Activated naive CD4-positive, alpha-beta T cell treated with anti-CD3 and anti-CD28 coated beads, Interleukin-2, amount 50 U/mL, for 24 hours (primary cell): ENCODE data around the gene SLC26A2.
"Not testable (repeated sequence)": the region's sequence is repeated elsewhere in the genome, so short reads cannot be mapped to it uniquely, and the experiment has no call there.

Source experiments
- H3K27ac Mint-ChIP-seq: one replicate; pipeline ENCODE4 v1.8.0; 2021; ENCODE audit warnings: mild to moderate bottlenecking, mixed read lengths
- H3K27me3 Mint-ChIP-seq: one replicate; pipeline ENCODE4 v1.8.0; 2021; ENCODE audit warnings: mixed read lengths
- H3K36me3 Mint-ChIP-seq: one replicate; pipeline ENCODE4 v1.8.0; 2021; ENCODE audit warnings: mixed read lengths
- H3K4me1 Mint-ChIP-seq: one replicate; pipeline ENCODE4 v1.8.0; 2021; ENCODE audit warnings: mixed read lengths
- H3K4me3 Mint-ChIP-seq: one replicate; pipeline ENCODE4 v1.8.0; 2021; ENCODE audit warnings: mild to moderate bottlenecking, mixed read lengths
- H3K9me3 Mint-ChIP-seq: one replicate; pipeline ENCODE4 v1.8.0; 2021; ENCODE audit warnings: mixed read lengths

SLC26A2 gene

DNA sequence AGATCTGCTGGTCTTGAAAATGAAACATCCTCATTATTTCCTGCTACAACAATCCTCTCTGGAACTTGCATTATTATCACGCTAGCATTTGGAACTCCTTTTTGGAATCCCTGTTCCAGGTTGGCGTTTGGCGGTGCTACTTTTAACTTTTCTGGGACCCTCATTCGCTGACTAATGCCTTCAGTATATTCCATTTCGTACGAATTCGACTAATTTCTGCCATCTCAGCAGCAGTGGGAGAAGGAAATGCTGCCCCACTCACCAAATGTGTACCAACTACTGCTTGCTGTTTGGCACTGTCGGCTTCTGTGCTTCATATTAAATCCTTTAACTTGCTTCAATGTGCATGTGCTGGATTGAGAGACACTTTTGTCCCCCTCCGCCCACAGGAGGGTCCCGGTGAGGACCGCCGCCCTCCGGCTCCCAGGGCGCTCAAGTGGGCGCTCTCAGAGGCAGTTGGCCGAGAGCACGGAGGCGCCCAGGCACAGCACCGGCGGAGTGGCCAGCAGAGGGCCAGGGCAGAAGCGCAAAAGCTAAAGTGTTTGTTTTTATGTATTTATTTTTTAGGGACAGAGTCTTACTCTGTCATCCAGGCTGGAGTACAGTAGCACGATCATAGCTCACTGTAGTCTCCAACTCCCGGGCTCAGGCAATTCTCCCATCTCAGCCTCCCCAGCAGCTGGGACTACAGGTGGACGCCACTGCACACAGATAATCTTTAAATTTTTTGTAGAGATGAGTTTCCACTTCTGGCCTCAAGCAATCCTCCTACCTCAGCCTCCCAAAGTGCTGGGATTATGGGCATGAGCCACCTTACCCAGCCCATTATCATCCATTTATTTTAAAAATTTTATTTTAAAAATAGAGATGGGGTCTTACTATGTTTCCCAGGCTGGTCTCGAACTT, 27.9 kb upstream of the SLC26A2 start:
- Mint-ChIP-seq H3K36me3 (no peaks in the 10 kb centered on the region), H3K27ac (no peak overlapping the region)

GRCh38 chr5:149935431-149935901, 25.1 kb upstream of the SLC26A2 start:
- Mint-ChIP-seq H3K4me3 (no peak overlapping the region), H3K27me3 (peaks cover 6% of the 10 kb centered on the region), H3K27ac (no peak overlapping the region), H3K36me3 (no peaks in the 10 kb centered on the region), H3K9me3 (no peaks in the 10 kb centered on the region), H3K4me1 (no peaks in the 10 kb centered on the region)

More for the DNA sequence above, 27.9 kb upstream of the SLC26A2 start:
- H3K4me3 Mint-ChIP-seq: no peak overlapping the region
- no peaks in the 10 kb centered on the region for H3K4me1 Mint-ChIP-seq
- H3K9me3 Mint-ChIP-seq: no peaks in the 10 kb centered on the region
- peaks cover 10% of the 10 kb centered on the region for H3K27me3 Mint-ChIP-seq

- no peak overlapping the region for H3K27ac Mint-ChIP-seq
- H3K4me3 Mint-ChIP-seq: no peak overlapping the region
- H3K27me3 Mint-ChIP-seq: peaks cover 6% of the 10 kb centered on the region
- no peaks in the 10 kb centered on the region for H3K9me3 Mint-ChIP-seq
- H3K4me1 Mint-ChIP-seq: no peaks in the 10 kb centered on the region
- H3K36me3 Mint-ChIP-seq: no peaks in the 10 kb centered on the region
Measured at GRCh38 chr5:149936044-149936699, 24.4 kb upstream of the SLC26A2 start.

- no peak overlapping the region for H3K4me3 Mint-ChIP-seq
- no peaks in the 10 kb centered on the region for H3K36me3 Mint-ChIP-seq
- no peaks in the 10 kb centered on the region for H3K9me3 Mint-ChIP-seq
- no peak overlapping the region for H3K27ac Mint-ChIP-seq
- H3K4me1 Mint-ChIP-seq: no peaks in the 10 kb centered on the region
- H3K27me3 Mint-ChIP-seq: peaks cover 4% of the 10 kb centered on the region
Measured at GRCh38 chr5:149936700-149937091, 23.9 kb upstream of the SLC26A2 start.

GRCh38 chr5:149937610-149938009, 22.9 kb upstream of the SLC26A2 start:
- Mint-ChIP-seq H3K27ac (no peak overlapping the region), H3K27me3 (peaks cover 4% of the 10 kb centered on the region), H3K36me3 (no peaks in the 10 kb centered on the region), H3K4me1 (no peaks in the 10 kb centered on the region), H3K9me3 (no peaks in the 10 kb centered on the region), H3K4me3 (no peak overlapping the region)

- H3K9me3 Mint-ChIP-seq: no peaks in the 10 kb centered on the region
- H3K4me1 Mint-ChIP-seq: no peaks in the 10 kb centered on the region
- H3K4me3 Mint-ChIP-seq: no peak overlapping the region
- H3K36me3 Mint-ChIP-seq: no peaks in the 10 kb centered on the region
- peaks cover 4% of the 10 kb centered on the region for H3K27me3 Mint-ChIP-seq
- no peak overlapping the region for H3K27ac Mint-ChIP-seq
Measured at GRCh38 chr5:149938279-149938678, 22.3 kb upstream of the SLC26A2 start.

GRCh38 chr5:149938791-149939358, 21.7 kb upstream of the SLC26A2 start:
- no peak overlapping the region for H3K27ac Mint-ChIP-seq
- no peak overlapping the region for H3K4me3 Mint-ChIP-seq
- no peaks in the 10 kb centered on the region for H3K4me1 Mint-ChIP-seq
- H3K27me3 Mint-ChIP-seq: peaks cover 4% of the 10 kb centered on the region
- H3K9me3 Mint-ChIP-seq: no peaks in the 10 kb centered on the region
- H3K36me3 Mint-ChIP-seq: no peaks in the 10 kb centered on the region

DNA sequence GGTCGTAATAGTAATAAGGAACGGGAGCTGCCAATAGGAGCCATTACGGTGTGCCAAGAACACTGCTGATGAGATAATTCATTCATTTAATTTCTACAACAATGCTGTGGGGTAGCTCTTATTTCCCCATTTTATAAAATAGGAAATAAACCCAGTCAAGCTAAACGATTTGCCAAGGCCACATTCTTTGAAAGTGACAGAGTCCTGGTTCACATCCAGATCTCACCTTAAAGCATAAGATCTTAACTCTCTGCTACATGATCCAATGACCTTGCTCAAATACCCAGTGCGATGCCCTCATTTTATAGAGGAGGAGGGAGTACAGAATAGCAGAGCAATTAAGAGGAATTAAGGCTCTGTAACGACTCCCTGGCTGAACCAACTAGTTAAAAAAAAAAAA, 21.0 kb upstream of the SLC26A2 start:
- no peaks in the 10 kb centered on the region for H3K36me3 Mint-ChIP-seq
- no peaks in the 10 kb centered on the region for H3K9me3 Mint-ChIP-seq
- peaks cover 2% of the 10 kb centered on the region for H3K27me3 Mint-ChIP-seq
- H3K4me1 Mint-ChIP-seq: no peaks in the 10 kb centered on the region
- H3K27ac Mint-ChIP-seq: no peak overlapping the region
- no peak overlapping the region for H3K4me3 Mint-ChIP-seq

- H3K27ac Mint-ChIP-seq: no peak overlapping the region
- H3K4me3 Mint-ChIP-seq: no peak overlapping the region
- no peaks in the 10 kb centered on the region for H3K4me1 Mint-ChIP-seq
- H3K27me3 Mint-ChIP-seq: no peaks in the 10 kb centered on the region
- H3K36me3 Mint-ChIP-seq: no peaks in the 10 kb centered on the region
- no peaks in the 10 kb centered on the region for H3K9me3 Mint-ChIP-seq
Measured at GRCh38 chr5:149940077-149940574, 20.4 kb upstream of the SLC26A2 start.

DNA sequence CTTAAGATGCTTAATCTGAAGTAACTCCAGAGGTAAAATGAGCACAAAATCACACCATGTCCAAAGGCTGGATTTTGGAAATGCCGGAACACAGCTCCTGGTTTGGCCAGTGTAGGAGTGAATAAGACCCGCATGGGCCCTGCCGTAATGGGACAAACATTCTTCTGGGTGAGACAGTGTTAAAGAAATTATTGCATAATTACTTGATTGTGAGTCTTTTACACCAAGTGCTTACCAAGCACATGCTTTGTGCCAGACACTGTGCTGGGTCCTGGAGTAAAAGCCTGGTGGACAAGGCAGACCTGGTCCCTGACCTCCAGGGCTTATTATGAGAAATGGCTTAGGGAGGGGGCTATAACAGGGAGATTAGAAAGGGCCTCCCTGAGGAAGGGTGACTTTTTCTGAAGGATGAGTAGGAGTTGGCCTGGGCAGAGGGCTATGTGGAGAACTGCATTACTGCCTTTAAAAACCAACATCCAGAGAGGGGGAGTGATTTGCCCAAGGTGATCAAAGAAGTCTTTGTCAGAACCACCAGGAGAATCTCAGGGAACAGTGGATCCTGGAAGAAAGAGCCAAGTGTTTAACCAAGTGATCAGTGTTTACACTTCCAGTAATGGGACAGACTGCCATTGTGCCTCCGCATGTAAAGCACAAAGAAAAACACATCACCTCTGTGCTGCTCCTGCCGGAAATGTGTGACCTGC, 19.5 kb upstream of the SLC26A2 start:
- no peaks in the 10 kb centered on the region for H3K4me1 Mint-ChIP-seq
- no peak overlapping the region for H3K4me3 Mint-ChIP-seq
- H3K36me3 Mint-ChIP-seq: no peaks in the 10 kb centered on the region
- no peak overlapping the region for H3K27ac Mint-ChIP-seq
- H3K27me3 Mint-ChIP-seq: no peaks in the 10 kb centered on the region
- no peaks in the 10 kb centered on the region for H3K9me3 Mint-ChIP-seq

GRCh38 chr5:149941795-149942194, 18.8 kb upstream of the SLC26A2 start:
- Mint-ChIP-seq H3K4me1 (no peaks in the 10 kb centered on the region), H3K36me3 (no peaks in the 10 kb centered on the region), H3K4me3 (no peak overlapping the region), H3K27ac (no peak overlapping the region), H3K9me3 (no peaks in the 10 kb centered on the region), H3K27me3 (no peaks in the 10 kb centered on the region)

GRCh38 chr5:149942199-149942598, 18.4 kb upstream of the SLC26A2 start:
- no peaks in the 10 kb centered on the region for H3K9me3 Mint-ChIP-seq
- H3K4me1 Mint-ChIP-seq: no peaks in the 10 kb centered on the region
- H3K27ac Mint-ChIP-seq: no peak overlapping the region
- H3K27me3 Mint-ChIP-seq: no peaks in the 10 kb centered on the region
- H3K4me3 Mint-ChIP-seq: no peak overlapping the region
- no peaks in the 10 kb centered on the region for H3K36me3 Mint-ChIP-seq

GRCh38 chr5:149942741-149943169, 17.8 kb upstream of the SLC26A2 start:
- not testable (repeated sequence) for H3K36me3 Mint-ChIP-seq, H3K27me3 Mint-ChIP-seq, H3K9me3 Mint-ChIP-seq, H3K4me3 Mint-ChIP-seq, H3K27ac Mint-ChIP-seq, H3K4me1 Mint-ChIP-seq

GRCh38 chr5:149943177-149943949, 17.2 kb upstream of the SLC26A2 start:
- H3K9me3 Mint-ChIP-seq: not testable (repeated sequence)

DNA sequence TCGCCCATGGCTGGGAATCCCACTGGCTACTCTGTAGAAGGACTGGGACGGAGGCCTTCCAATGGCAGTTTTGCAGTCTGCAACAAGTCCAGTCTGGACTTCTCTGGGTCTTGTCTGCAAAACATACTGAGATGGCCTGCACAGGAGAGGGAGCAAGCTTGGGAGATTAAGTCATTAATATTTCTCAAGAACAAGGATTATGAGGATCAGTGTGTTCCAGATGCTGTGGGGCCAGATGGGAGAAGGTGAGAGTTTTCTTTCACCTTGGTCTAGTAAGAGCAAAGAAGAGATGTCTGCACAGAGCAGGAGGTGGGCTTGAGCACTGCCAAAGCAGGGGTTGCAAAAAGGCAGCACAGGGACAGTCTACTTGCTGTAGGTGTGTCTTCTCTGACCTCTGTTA, 15.9 kb upstream of the SLC26A2 start, which contains the start of gene PDE6A:
TSS of gene PDE6A (minus strand) at position 128 of the 400 bp plus-strand sequence. CDS start at position 8, 120 bp downstream.
- no peaks in the 10 kb centered on the region for H3K36me3 Mint-ChIP-seq
- H3K27ac Mint-ChIP-seq: no peak within 1 kb of the TSS
- peaks cover 3% of the 10 kb centered on the region for H3K27me3 Mint-ChIP-seq
- H3K4me3 Mint-ChIP-seq: no peak within 1 kb of the TSS
- H3K9me3 Mint-ChIP-seq: no peaks in the 10 kb centered on the region
- H3K4me1 Mint-ChIP-seq: no peaks in the 10 kb centered on the region

More at GRCh38 chr5:149943177-149943949, 17.2 kb upstream of the SLC26A2 start:
- not testable (repeated sequence) for H3K4me3 Mint-ChIP-seq, H3K27ac Mint-ChIP-seq, H3K36me3 Mint-ChIP-seq, H3K27me3 Mint-ChIP-seq, H3K4me1 Mint-ChIP-seq
